Uterus (tissue), 4 donors: ENCODE results near the gene LRRC55. TPM values are rescaled to one million over a fixed set of nuclear protein-coding genes. Genes with fewer than 3 reads are reported as not detected.

ENCODE experiments used
- DNase-seq, 2 donors: peaks; one replicate each; pipeline ENCODE4 v3.0.0-alpha.2; 2019 to 2020
- H3K27ac ChIP-seq, 2 donors: fragments of 200-600 bp; sonication (generic); 1 replicate in 1 of 2; 2 replicates in 1 of 2; pipeline ENCODE4 v1.5.1; 2016 to 2018
- H3K27me3 ChIP-seq, 2 donors: fragments of 200-600 bp; sonication (generic); one replicate each; pipeline ENCODE4 v1.5.1; 2018 to 2019; ENCODE audit warnings: control low read depth in 1 of 2
- H3K36me3 ChIP-seq, 2 donors: fragments of 200-600 bp; sonication (generic); one replicate each; pipeline ENCODE4 v1.5.1; 2019; ENCODE audit warnings: control low read depth in 1 of 2
- H3K4me1 ChIP-seq, 2 donors: fragments of 200-600 bp; sonication (generic); one replicate each; pipeline ENCODE4 v1.5.1; 2018 to 2019; ENCODE audit warnings: control low read depth in 1 of 2
- H3K4me3 ChIP-seq, 2 donors: fragments of 200-600 bp; sonication (generic); 1 replicate in 1 of 2; 2 replicates in 1 of 2; pipeline ENCODE4 v1.5.1; 2018 to 2019; ENCODE audit warnings: mild to moderate bottlenecking in 1 of 2
- H3K9me3 ChIP-seq, 2 donors: fragments of 200-600 bp; sonication (generic); one replicate each; pipeline ENCODE4 v1.5.1; 2019; ENCODE audit warnings: control low read depth in 1 of 2
- CTCF ChIP-seq, 4 experiments: fragments of 200-600 bp in 2 of 4; fragments of 450-650 bp in 2 of 4; sonication (generic) in 2 of 4; IDR thresholded peaks; one replicate each; pipeline ENCODE4 v1.5.1; 2016 to 2019; ENCODE audit warnings: antibody characterized with exemption in 4 of 4, mild to moderate bottlenecking in 2 of 4, moderate library complexity in 1 of 4
- POLR2A ChIP-seq, 2 donors: fragments of 450-650 bp; IDR thresholded peaks; one replicate each; pipeline ENCODE4 v1.6.1; 2016; ENCODE audit warnings: antibody characterized with exemption in 2 of 2, mild to moderate bottlenecking in 1 of 2, moderate library complexity in 1 of 2
- intact Hi-C: fragments of 100-400 bp; cut with DNase I; formaldehyde crosslinking; loops from one replicate; pipeline ENCODE4 v1.15.1; 2023; ENCODE audit warnings: low total_unique reads
- total RNA-seq, 4 donors: library from RNA; depleted of rRNA in 3 of 4; stranded (reverse); fragments of >200 nt in 3 of 4; gene quantifications; one replicate each; pipeline versions ENCODE4 v1.1.0 to v1.2.4, GENCODE V29; 2014 to 2023
- donor health status: DM: yes; HTN: yes; CAD: no.

Gene LRRC55
- total RNA-seq, 4 donors from 2014 or later: 0.26 to 2.1 TPM; not detected in 2

GRCh38 chr11:57230791-57231538 is 49.2 kb downstream of the LRRC55 start:
- no peak for DNase-seq
- Histone ChIP-seq H3K27ac (no peak overlapping the region), H3K4me3 (no peak overlapping the region), H3K4me1 (peaks cover 0 to 4% of the 10 kb centered on the region in 2 donors), H3K9me3 (no peaks in the 10 kb centered on the region), H3K36me3 (no peaks in the 10 kb centered on the region), H3K27me3 (no peaks in the 10 kb centered on the region)
- intact Hi-C loops: no loop called here
- TF ChIP-seq POLR2A (IDR thresholded peaks at IDR 0.05): no peak
- no peak for TF ChIP-seq CTCF (IDR thresholded peaks at IDR 0.05)

- TF ChIP-seq CTCF (IDR thresholded peaks at IDR 0.05): no peak
- TF ChIP-seq POLR2A (IDR thresholded peaks at IDR 0.05): no peak
- Histone ChIP-seq H3K27me3 (no peaks in the 10 kb centered on the region), H3K4me3 (no peak overlapping the region), H3K4me1 (peaks cover 0 to 4% of the 10 kb centered on the region in 2 donors), H3K27ac (no peak overlapping the region), H3K36me3 (no peaks in the 10 kb centered on the region), H3K9me3 (no peaks in the 10 kb centered on the region)
- intact Hi-C loops: no loop called here
- DNase-seq: no peak
These were observed 49.9 kb downstream of the LRRC55 start for GRCh38 chr11:57231539-57232253.

GRCh38 chr11:57233702-57234101 is 51.9 kb downstream of the LRRC55 start:
- TF ChIP-seq POLR2A (IDR thresholded peaks at IDR 0.05): no peak
- no peak for TF ChIP-seq CTCF (IDR thresholded peaks at IDR 0.05)

GRCh38 chr11:57235761-57236703 is 54.3 kb downstream of the LRRC55 start:
- TF ChIP-seq POLR2A (IDR thresholded peaks at IDR 0.05) (no peak), CTCF (IDR thresholded peaks at IDR 0.05) (no peak)
- peaks cover 0 to 4% of the 10 kb centered on the region in 2 donors for H3K4me1 ChIP-seq
- no peak for DNase-seq
- no peak overlapping the region for H3K4me3 ChIP-seq
- no peaks in the 10 kb centered on the region for H3K36me3 ChIP-seq
- intact Hi-C loops: no loop called here
- H3K27me3 ChIP-seq: no peaks in the 10 kb centered on the region
- H3K9me3 ChIP-seq: no peaks in the 10 kb centered on the region
- H3K27ac ChIP-seq: no peak overlapping the region

More at GRCh38 chr11:57233702-57234101, 51.9 kb downstream of the LRRC55 start:
- H3K4me3 ChIP-seq: no peak overlapping the region
- peaks cover 0 to 4% of the 10 kb centered on the region in 2 donors for H3K4me1 ChIP-seq
- no peak for DNase-seq
- H3K9me3 ChIP-seq: no peaks in the 10 kb centered on the region
- intact Hi-C loops: no loop called here
- H3K27ac ChIP-seq: no peak overlapping the region
- no peaks in the 10 kb centered on the region for H3K27me3 ChIP-seq
- H3K36me3 ChIP-seq: no peaks in the 10 kb centered on the region
